ENCODE results near the gene BBS9. TPM values are rescaled to one million over a fixed set of nuclear protein-coding genes. Genes with fewer than 3 reads are reported as not detected.

The BBS9 gene
- total RNA-seq, 2 experiments from 2014 or later, result 16.0 to 20.4 TPM

GRCh38 chr7:33534833-33535232 lies 405.5 kb downstream of the BBS9 start:
- ATAC-seq (ENCODE audit: poor library complexity), result no peak
- DNase-seq, result no peak
- Mint-ChIP-seq H3K27ac (no peak overlapping the region), H3K9me3 (peaks cover 14% of the 10 kb centered on the region), H3K4me1 (ENCODE audit: low read depth) (no peaks in the 10 kb centered on the region), H3K4me3 (no peak overlapping the region), H3K36me3 (ENCODE audit: low read depth) (peaks cover 93% of the 10 kb centered on the region), H3K27me3 (no peaks in the 10 kb centered on the region)
- no peaks in the 10 kb centered on the region for H3K4me1 ChIP-seq (ENCODE audit: insufficient read depth, low read length)
- H3K27me3 ChIP-seq (ENCODE audit: control insufficient read depth in 1 of 2, insufficient read depth in 2 of 2, low read length in 2 of 2), result no peaks in the 10 kb centered on the region
- CTCF ChIA-PET, result no interaction called here
- TF ChIP-seq, protein P1, sequence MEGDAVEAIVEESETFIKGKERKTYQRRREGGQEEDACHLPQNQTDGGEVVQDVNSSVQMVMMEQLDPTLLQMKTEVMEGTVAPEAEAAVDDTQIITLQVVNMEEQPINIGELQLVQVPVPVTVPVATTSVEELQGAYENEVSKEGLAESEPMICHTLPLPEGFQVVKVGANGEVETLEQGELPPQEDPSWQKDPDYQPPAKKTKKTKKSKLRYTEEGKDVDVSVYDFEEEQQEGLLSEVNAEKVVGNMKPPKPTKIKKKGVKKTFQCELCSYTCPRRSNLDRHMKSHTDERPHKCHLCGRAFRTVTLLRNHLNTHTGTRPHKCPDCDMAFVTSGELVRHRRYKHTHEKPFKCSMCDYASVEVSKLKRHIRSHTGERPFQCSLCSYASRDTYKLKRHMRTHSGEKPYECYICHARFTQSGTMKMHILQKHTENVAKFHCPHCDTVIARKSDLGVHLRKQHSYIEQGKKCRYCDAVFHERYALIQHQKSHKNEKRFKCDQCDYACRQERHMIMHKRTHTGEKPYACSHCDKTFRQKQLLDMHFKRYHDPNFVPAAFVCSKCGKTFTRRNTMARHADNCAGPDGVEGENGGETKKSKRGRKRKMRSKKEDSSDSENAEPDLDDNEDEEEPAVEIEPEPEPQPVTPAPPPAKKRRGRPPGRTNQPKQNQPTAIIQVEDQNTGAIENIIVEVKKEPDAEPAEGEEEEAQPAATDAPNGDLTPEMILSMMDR (IDR thresholded peaks at IDR 0.05), result no peak
- no peak overlapping the region for H3K4me3 ChIP-seq (ENCODE audit: low read length)
- no peak overlapping the region for H3K27ac ChIP-seq (ENCODE audit: low read depth in 1 of 2, low read length in 2 of 2)
- H3K36me3 ChIP-seq (ENCODE audit: insufficient read depth, low read length), result no peaks in the 10 kb centered on the region
- intact Hi-C loops (cut with DNase I, micrococcal nuclease), result no loop called here
- POLR2A ChIA-PET, result no interaction called here
- H3K9me3 ChIP-seq (ENCODE audit: control insufficient read depth in 1 of 2, insufficient read depth in 1 of 2, low read length in 2 of 2), result peaks cover 4 to 16% of the 10 kb centered on the region in 2 experiments

GRCh38 chr7:33535989-33536388 lies 406.6 kb downstream of the BBS9 start:
- no peak overlapping the region for H3K27ac ChIP-seq (ENCODE audit: low read depth in 1 of 2, low read length in 2 of 2)

DNA sequence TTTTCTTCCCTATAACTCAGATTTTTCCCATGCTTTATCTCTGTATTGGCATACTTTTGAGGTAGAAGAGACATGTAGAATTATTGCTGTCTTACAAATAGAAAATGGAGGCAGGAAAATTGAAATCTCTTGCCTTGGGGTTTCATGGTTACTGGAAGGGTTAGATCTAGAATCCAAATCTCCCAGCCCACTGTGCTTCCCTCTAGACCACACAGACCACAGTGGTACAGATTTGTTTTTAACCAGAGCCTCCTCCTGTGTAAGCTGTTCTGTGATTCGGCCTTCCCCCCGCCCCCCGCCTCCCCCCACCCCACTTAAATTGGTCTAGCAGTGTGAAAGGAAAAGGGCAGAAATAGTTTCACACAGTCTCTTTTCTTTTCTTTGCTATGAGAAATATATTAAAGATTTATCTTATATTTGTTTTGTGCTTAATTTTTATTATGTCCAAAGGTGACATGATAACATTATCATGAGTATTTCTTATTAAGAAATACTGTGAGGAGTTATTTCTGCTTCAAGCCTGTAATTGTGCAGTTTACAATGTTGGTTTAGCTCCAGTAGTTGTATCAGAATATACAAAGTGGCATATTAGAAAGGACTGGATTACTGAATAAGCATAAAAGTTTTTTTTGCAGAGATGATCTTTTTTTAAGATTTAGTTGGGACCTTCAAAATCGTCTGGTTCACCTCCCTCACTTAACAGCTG lies 407.2 kb downstream of the BBS9 start:
- Mint-ChIP-seq H3K36me3 (ENCODE audit: low read depth) (peaks cover 98% of the 10 kb centered on the region), H3K27ac (no peak overlapping the region), H3K4me3 (no peak overlapping the region), H3K4me1 (ENCODE audit: low read depth) (no peaks in the 10 kb centered on the region), H3K9me3 (peaks cover 21% of the 10 kb centered on the region), H3K27me3 (no peaks in the 10 kb centered on the region)
- Histone ChIP-seq H3K9me3 (ENCODE audit: control insufficient read depth in 1 of 2, insufficient read depth in 1 of 2, low read length in 2 of 2) (peaks cover 4 to 16% of the 10 kb centered on the region in 2 experiments), H3K4me1 (ENCODE audit: insufficient read depth, low read length) (no peaks in the 10 kb centered on the region), H3K27ac (ENCODE audit: low read depth in 1 of 2, low read length in 2 of 2) (no peak overlapping the region), H3K36me3 (ENCODE audit: insufficient read depth, low read length) (no peaks in the 10 kb centered on the region), H3K4me3 (ENCODE audit: low read length) (no peak overlapping the region), H3K27me3 (ENCODE audit: control insufficient read depth in 1 of 2, insufficient read depth in 2 of 2, low read length in 2 of 2) (no peaks in the 10 kb centered on the region)
- intact Hi-C loops (cut with DNase I, micrococcal nuclease), result no loop called here
- TF ChIP-seq, protein P1 (IDR thresholded peaks at IDR 0.05), result no peak
- POLR2A ChIA-PET, result no interaction called here
- ATAC-seq (ENCODE audit: poor library complexity) (no peak), DNase-seq (no peak)
- CTCF ChIA-PET, result no interaction called here

More at GRCh38 chr7:33535989-33536388, 406.6 kb downstream of the BBS9 start:
- Mint-ChIP-seq H3K27ac (no peak overlapping the region), H3K36me3 (ENCODE audit: low read depth) (peaks cover 98% of the 10 kb centered on the region), H3K27me3 (no peaks in the 10 kb centered on the region), H3K4me3 (no peak overlapping the region), H3K9me3 (peaks cover 17% of the 10 kb centered on the region), H3K4me1 (ENCODE audit: low read depth) (no peaks in the 10 kb centered on the region)
- Histone ChIP-seq H3K27me3 (ENCODE audit: control insufficient read depth in 1 of 2, insufficient read depth in 2 of 2, low read length in 2 of 2) (no peaks in the 10 kb centered on the region), H3K9me3 (ENCODE audit: control insufficient read depth in 1 of 2, insufficient read depth in 1 of 2, low read length in 2 of 2) (peaks cover 4 to 16% of the 10 kb centered on the region in 2 experiments), H3K36me3 (ENCODE audit: insufficient read depth, low read length) (no peaks in the 10 kb centered on the region), H3K4me3 (ENCODE audit: low read length) (no peak overlapping the region), H3K4me1 (ENCODE audit: insufficient read depth, low read length) (no peaks in the 10 kb centered on the region)
- ATAC-seq (ENCODE audit: poor library complexity) (no peak), DNase-seq (no peak)
- ChIA-PET POLR2A (no interaction called here), CTCF (no interaction called here)
- TF ChIP-seq, protein P1 (IDR thresholded peaks at IDR 0.05), result no peak
- intact Hi-C loops (cut with DNase I, micrococcal nuclease), result no loop called here
